Right kidney (tissue), 1 donor: ENCODE measurements around the gene NEDD4L.
"Not testable (repeated sequence)": the region's sequence is repeated elsewhere in the genome, so short reads cannot be mapped to it uniquely, and the experiment has no call there.

Experiments used
- DNase-seq: peaks from one replicate; pipeline ENCODE4 v3.0.0-alpha.2; 2016

Gene NEDD4L

DNA sequence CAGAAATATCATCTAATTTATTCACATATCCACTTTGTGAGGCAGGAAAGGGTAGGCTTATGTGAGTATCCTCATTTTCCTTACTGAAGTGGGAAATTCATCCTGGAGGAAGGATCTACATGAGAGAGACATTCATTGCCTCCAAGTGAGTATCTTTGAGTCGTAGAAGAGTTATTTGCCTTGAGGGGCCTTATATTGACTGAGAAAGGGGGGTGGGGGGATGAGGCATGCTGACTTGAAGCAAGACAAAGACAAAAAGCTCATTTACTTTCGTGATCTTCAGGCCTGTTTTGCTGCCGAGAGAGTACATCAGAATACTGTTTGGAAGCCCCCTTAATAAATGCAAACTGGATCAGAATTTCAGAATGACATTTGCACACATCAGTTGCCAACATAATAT is 17.6 kb upstream of the NEDD4L start:
- no peak for DNase-seq

DNA sequence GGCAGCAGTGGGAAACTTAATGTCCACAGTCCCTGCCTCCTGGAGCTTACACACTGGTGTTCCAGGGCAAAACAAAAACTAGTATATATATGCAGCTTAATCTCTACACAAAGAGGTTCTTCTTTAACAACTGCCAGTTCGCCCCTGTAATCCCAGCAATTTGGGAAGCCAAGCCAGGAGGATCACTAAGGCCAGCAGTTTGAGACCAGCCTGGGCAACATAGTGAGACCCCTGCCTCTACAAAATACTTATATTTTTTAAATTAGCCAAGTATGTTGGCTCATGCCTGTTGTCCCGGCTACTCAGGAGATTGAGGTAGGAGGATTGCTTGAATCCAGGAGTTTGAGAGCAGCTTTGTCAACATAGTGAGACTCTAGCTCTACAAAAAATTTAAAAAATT is 17.2 kb upstream of the NEDD4L start:
- no peak for DNase-seq

DNA sequence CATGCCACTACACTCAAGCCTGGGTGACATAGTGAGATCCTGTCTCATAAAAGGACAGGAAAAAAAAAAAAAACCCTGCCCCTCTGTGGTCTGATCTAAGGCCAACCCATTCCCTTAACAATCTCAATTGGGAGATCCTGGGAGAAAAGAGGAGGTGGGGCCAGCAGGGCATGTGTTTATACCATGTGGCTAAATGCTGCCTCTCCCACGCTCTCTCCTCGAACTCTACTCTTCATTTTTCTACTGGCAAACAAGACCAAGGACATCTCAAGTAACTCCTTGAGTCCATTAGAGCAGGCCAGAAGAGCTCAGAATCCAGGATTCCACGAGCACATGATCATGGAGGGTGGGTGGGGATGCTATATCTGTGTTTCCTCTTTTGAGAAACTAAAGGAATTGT is 16.7 kb upstream of the NEDD4L start:
- DNase-seq = no peak

DNA sequence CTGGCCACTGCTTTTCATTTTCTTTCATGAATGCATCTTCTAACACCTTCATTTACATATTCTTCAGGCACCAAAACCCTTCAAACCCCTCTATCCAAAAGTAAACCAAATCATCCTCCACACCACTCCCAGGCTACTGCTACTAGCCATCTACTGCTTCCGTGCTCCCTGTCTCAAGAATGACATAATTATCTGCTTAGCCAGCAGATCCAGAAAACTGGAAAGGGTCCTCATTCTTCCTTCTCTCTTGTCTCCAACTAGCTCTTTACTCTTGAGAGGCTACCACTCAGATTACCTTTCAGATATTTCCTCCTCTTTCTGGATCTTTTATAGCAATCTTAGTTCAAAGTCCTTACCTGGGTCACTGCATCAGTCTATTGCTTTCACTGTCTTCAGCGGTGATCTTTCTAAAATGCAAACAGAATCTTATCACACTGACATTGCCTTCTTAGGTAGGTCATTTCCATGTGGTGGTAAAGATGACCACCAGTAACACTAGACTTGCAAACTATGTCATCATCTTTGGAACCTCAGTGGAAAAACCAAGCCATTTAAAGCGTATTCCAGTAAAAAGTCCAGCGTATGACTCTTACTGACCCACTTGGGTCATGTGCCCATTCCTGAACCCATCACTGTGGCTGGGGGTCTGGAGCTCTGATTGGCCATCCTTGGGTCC is 15.8 kb upstream of the NEDD4L start:
- no peak for DNase-seq

DNA sequence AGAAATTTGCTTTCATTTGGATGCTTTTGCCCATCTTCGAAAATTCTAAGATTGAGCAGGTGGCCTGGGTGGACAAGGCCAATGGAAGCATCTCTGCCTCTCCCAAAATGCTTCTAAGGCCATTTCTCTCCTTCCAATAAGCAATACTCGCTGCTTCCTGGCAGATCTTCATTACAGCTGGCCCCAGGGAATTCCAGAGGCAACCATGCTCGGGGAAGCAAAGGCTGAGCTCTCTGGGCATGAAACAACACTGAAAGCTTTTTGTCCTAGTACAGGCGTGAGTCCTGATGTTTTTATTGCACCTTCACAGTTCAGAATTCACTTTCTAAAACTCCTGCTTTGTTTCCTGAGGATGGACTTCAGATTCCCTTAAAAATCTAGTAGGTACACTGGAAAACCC is 11.8 kb upstream of the NEDD4L start:
- DNase-seq = no peak

DNA sequence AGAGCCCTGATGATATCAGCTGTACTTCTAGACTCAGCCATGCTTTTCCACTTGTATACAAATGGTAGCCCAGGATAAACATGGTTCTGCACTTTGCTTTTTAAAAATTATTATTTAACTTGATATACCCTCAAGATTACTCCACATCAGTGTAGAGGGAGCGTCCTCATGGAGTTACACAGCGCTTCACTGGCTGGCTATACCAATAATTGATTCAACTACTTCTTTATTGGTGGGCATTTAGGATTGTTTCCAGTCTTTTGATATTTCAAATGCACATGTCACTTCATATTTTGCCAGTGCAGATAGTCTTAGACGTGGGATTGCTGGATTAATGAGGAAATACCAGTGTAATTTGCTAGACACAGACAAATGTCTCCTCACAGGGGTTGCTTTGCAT is 10.8 kb upstream of the NEDD4L start:
- DNase-seq = no peak

DNA sequence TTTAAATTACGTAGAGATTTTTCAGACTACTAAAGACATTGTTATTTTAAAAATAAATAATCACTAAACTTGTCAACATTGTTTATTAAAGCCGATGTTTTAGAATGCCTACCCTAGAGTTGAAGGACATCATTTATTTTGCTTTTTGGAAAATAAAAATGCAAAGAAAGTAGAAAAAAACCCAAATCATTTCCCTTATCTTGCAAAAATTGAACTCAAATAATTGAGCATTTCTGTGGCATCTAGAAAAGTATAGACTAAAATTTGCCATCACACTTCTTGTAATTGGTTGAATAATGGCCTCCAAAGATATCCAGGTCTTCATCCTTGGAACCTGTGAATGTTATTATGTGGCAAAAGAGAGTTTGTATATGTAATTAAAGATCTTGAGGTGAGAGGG is 9.7 kb upstream of the NEDD4L start:
- DNase-seq = no peak

DNA sequence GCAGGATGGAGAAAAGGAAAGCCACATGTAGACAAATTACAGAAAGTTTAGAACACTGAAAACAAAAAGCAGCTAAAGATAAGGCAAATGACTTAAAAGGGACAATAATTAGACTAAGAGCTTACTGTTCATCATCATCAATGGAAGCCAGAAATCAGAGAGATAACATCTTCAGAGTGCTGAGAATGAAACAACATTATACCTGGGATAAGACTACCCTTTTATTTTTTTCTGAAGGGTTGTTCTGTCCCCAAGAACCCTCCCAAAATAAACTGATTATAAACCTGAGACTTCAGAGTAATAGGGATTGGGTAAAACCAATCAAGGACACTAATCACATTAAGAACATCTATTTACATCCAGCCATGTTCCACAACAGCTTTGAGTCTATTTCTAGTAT is 6.9 kb upstream of the NEDD4L start:
- no peak for DNase-seq

DNA sequence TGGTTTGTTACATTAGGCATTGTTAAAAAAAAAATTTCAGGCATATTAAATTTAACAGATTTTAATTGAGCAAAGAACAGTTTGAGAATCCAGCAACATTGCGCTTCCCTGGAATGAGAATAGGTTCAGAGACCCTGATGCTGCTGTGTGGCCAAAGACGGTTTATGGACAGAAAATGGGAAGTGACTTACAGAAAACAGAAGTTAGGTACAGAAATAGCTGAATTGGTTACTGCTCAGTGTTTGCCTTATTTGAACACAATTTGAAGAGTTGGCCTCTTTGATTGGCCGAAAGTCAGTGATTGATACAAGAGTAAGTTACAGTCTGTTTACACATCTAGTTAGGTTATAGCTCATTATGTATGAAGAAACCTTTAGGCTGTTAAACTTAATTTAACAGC is 6.0 kb upstream of the NEDD4L start:
- DNase-seq = no peak

DNA sequence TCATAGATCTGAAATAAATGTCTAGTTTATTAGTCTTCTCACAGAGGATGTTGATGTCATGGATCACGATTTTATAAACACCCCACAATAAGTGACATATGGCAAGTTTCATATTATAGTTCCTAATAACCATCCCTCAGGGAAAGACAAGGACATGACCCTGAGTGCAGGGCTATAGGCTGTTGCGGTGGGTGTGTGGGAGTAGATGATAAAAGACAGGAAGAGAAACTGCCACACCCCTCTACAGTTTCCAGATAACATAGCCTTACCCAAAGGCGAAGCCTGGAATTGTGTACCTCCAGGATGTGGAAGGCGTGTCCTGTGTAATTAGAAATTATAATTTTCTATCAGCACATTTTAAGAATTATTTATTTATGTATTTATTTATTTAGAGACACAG is 2.4 kb upstream of the NEDD4L start:
- no peak for DNase-seq

DNA sequence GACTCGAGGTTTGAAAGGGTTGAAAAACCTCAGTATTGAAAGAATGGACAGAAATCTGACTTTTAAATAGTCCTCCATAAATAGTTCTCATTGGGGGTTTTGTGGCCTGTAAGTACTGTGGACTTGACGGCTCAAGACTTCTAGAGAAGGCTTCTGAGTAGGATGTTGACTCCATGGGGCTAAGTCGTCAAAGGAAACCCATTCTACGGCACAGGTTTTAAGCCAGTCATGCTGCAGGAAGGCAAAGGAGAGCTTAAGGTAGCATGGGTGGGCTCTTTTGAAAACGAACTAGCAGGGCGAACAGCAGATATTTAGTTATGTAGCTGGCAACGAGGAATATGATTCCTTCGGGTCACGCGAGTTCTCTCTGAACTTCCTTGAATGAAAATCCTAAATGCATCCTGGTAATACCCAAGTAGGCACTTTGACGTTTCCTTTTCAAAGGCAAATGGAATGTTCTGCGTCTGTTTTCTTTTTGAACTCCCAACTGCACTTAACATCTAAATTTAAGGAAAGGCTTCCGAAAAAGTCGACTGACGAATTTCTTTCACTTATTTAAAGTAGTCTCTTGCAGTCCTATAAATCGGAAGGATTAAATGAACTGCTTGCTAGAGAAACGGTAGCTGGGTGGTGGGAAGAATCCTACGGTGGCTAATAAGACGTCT is 1.1 kb upstream of the NEDD4L start:
- no peak for DNase-seq

DNA sequence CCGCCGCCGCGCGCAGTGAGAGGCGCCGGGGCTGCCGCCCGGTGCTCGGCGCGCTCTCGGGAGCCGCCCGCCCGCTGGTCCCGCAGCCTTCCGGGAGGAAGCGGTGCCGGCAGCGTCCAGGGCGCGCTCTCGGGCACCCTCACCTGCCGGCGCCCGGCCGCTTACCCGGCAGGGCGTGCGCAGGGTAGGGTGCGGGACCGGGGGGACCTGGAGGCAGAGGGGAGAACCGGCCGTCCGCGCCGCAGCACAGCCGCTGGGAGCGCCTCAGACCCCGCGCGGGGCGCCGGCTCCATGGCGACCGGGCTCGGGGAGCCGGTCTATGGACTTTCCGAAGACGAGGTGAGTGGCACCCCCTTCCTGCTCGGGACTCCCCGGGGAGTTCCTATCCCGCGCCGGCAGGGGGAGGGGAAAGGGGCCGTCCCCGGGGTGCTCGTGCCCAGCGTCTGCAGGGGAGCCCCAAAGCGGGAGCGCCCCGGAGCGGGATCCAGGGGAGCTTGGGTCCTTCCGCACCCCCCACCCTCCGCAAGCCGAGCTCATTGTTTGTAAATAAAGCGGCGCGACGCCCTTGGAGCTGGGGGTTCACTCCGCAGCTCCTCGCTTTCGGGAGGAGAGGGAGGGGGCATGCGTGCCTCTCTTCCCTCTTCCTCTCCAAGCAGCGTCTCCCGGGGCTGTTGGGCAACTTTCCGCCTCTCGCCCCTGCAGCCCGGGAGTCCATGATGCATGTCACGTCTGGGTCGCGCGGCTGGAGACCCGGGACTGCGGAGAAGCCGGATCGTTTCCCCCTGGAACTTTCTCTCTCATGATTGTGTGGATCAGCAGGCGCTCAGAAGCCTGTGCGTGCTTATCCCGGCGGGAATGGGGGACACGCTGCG is 580 bp downstream of the NEDD4L start:
- DNase-seq = peak; percentile 90

DNA sequence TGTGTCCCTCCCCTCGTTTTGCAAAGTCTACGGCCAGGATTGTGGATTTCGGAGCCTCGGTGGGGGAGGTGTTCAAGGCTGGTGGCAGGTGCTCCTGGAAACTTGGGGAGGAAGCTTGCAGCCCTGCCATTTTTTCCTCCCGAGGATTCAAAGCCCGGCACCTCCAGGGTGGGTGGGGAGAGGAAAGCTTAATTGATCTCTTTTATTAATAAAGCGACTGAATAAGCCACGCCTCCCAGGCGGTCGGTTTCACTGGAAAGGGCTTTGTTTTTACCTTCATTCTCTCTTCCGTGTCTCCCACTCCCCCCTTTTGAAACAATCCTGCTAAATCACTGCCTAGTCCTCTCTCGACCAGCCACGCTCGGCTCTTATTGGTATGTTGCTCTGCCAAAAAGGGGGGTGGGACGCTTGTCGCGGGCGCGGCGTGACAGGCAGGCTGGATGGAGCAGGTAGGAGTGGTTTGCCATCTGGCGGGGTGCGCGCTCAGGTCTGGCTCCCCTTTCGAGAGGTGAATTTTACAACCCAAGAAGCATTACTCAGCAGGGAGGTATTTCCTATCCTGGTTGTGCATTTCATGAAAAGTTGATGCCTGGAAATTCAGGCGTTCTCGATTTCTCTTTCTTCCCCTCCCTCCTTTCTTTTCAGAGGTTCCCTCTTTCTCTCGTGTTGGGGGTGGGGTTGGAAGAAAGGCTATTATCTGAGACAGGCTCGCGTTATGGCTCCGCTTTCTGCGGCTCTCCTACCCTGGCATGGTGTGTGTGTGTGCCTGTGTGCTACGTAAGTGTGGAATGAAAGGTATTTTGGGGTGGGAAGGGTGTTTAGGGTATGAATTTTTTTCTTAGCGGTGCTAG is 1.4 kb downstream of the NEDD4L start:
- DNase-seq = peak; percentile 85

DNA sequence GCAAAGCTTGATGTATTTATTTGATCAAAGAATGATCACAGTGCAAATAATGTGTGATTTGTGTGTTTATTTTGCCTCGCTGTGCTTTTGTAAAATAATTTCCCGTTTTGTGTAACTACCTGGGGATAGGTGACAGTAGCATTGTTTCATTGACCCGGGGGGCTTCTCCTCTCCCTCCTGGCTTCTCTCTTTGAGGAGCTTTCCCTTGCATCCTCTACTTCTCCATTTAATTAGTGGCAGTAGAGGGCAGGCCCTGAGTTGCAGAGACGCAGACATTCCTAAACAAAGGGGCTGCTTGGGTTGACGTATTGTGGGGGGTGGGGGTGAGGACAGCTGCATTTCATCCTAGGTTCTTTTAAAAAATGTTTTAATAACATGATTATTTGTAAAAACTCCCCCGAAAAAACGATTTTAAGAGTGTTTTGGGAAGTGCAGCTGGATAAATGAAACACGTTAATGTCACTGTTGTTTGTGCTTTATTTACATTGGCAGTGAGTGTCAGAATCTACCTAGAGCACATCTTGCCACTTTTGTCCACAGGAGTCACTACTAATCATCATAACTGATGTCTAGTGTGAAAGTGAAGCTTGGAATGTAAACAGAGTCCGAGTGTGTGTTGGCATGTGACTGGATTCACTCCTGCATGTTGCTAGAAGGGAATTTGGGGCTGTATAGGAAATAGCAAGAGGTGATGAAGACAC is 2.2 kb downstream of the NEDD4L start:
- peak; percentile 30 for DNase-seq

DNA sequence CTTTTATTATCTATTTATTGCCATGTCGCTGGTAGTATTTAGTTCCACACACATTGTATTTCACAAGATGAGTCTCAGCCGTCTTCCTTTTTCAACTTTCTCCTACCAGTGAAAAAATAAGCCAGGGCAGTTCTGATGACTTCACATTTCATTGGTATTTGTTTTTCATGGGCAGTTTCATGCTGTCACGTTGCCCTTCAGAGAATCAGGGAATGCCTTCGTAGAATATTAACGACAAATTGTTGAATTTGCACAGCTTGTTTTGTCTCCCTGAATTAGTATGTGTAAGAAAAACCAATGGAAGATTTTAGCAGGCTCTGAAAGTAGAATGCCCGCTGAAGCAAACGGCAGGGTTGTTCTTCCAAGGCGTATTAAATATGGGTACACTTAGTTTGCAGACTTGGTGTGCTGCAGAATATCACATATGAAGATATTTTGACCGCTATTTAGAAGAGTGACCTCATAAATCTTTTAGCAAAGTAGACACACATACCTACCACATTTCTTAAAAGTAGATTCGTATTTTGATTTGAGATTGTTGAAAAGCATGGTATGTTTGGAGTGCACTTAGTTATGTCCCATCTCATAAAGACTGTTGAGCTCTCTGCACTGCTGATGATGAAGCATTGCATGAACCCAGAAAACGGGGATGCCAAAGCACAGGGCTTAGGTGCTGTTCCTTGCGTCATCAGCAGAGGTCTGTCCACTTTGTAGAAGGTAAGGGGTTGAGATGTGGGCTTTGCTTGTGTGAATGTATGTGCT is 2.9 kb downstream of the NEDD4L start:
- no peak for DNase-seq

DNA sequence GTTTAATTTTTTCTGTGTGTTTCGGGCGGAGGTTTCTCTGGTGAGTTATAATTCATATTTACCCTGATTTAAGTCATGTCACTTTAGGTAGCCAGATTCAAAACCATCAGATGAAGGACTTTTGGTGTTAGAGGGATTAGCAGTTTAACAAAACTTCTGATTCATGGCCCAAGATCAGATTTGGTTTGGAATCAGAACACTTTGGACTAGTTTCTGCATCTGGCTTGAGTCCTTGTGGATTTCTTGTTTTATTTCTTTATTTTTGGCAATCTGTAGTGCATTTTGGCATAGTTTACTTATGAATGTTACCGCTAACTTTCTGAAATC is 3.5 kb downstream of the NEDD4L start:
- DNase-seq = no peak

DNA sequence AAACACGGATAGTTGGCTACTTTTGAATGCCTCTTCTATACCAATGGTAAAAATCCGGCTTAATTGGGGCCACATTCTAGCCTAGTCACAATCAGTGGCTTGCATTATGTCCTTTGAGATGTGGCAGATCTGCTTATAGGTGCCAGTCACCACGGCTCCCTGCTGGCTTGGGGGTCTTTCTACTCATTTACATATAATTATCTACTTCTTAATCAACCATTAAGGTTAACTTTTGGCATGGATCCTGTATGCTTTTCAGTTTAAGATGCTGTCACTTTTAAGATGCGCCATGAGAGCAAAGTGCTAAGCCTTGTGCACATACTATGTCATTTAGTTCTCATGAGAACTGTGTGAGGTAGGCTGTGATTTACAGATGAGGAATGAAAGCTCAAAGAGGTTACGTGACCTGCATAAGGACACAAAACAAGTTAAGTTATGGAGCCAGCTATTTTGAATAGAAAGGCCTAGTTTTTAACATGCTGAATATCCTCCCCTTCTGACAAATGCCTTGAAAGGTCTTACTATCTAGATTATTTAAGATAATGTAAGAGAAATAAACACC is 4.1 kb downstream of the NEDD4L start:
- DNase-seq = no peak

DNA sequence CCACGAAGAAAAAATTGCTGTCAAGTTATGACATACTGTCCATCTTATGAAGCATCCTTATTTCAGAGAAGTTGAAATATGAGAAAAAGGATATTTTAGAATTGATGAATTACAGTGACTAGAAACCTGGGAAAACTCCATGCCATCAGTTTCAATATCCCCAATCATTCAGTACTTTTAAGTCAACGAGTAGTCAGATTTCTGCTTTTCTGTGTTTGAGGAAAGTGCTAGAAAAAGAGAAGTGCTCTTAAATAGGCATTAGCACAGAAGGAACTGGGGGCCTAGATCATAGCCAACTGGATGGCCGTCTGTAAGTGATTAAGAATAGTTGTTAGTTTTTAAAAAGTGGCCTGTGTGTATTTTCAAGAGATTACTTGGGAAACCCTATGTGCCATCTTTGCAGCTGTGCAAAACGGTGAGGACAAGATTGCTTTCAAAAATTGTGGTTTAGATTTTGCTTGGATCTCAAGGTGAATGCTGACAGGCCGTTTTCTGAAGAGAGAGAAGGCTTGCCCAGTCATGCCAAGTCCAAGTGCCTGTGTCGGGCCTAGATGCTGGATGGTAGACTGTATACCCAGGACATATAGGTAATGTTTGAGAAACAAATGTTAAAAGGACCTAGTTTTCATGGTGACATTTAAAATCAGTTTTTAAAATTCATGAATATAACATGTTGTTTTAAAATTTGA is 5.1 kb downstream of the NEDD4L start:
- DNase-seq = no peak

DNA sequence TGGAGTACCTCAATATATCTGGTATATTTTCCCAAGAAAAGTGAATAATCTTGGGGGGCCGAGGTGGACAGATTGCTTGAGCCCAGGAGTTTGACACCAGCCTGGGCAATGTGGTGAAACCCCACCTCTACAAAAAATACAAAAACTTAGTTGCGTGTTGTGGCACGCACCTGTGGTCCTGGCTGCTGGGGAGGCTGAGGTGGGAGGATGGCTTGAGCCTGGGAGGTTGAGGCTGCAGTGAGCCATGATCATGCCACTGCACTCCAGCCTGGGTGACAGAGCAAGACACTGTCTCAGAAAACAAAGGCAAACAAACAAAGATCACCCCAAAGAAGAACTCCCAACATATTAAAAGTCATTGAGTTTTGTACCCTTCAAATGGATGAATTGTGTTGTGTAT is 6.9 kb downstream of the NEDD4L start:
- DNase-seq = not testable (repeated sequence)

DNA sequence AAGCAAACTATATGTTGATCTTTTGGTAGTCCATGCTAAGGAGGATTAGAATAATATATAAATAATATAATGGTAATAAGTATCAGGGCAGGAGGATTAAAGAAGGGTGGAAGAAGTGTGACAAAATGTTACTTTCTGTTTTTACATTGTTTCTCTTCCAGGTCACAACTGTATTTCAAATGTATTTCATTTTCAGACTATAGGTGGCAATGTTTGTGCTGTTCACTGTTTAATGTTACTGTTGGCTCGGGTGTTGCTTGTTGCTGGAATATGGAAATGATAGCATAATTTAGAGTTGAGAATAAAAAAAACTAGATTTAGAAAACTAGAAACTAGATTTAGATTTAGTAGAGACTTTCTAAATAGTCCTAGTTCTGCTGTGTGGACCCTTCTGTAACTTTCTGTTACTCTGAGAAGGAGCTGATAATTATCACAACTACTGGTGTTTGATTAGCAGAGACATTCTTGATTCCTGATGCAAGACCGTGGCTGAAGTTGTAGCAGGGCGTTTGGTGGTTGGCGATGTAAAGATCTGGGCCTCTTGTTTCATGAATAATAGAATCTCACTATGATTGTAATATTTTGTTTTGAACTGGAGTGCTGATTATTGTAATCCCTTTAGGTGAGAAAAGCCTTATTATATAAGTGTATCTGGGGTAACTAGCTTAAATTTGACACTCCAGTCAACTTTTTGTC is 7.9 kb downstream of the NEDD4L start:
- DNase-seq = no peak
